ENCODE measurements around the gene SPAST.
A peak's percentile ranks its signal among the peaks of the same experiment; 100 is the strongest.
"Not testable (repeated sequence)": the region's sequence is repeated elsewhere in the genome, so short reads cannot be mapped to it uniquely, and the experiment has no call there.

The SPAST gene

GRCh38 chr2:32063310-32064020 lies at the start of gene SPAST:
Gene SPAST (plus strand): TSS chr2:32063556. CDS start chr2:32063832, 276 bp downstream.
- peak; percentile 94 to 98 (median 96) for DNase-seq (ENCODE audit: low read depth in 3 of 3)

- not testable (repeated sequence) for DNase-seq (ENCODE audit: low read depth in 3 of 3)
Observed at GRCh38 chr2:32018789-32019482, 44.4 kb upstream of the SPAST start.

GRCh38 chr2:32034198-32034887 lies 29.0 kb upstream of the SPAST start:
- DNase-seq (ENCODE audit: low read depth in 3 of 3), result not testable (repeated sequence)

- peak; percentile 77 to 87 (median 86) for DNase-seq (ENCODE audit: low read depth in 3 of 3)
Observed at GRCh38 chr2:32039447-32040219, 23.7 kb upstream of the SPAST start, which contains the start of gene DPY30. Gene DPY30 (minus strand): TSS chr2:32039805. CDS start chr2:32039456, 349 bp downstream.

- DNase-seq (ENCODE audit: low read depth in 3 of 3), result no peak
Observed at GRCh38 chr2:32043561-32043960, 19.8 kb upstream of the SPAST start.

- DNase-seq (ENCODE audit: low read depth in 3 of 3), result no peak
Observed at GRCh38 chr2:32051836-32052439, 11.4 kb upstream of the SPAST start.

- not testable (repeated sequence) for DNase-seq (ENCODE audit: low read depth in 3 of 3)
Observed at GRCh38 chr2:32054583-32054982, 8.8 kb upstream of the SPAST start.

- DNase-seq (ENCODE audit: low read depth in 3 of 3), result no peak
Observed at GRCh38 chr2:32058130-32058529, 5.2 kb upstream of the SPAST start.

- DNase-seq (ENCODE audit: low read depth in 3 of 3), result no peak
Observed at GRCh38 chr2:32060266-32060665, 3.1 kb upstream of the SPAST start.

- DNase-seq (ENCODE audit: low read depth in 3 of 3), result no peak
Observed at GRCh38 chr2:32061430-32061829, 1.9 kb upstream of the SPAST start.

GRCh38 chr2:32061973-32062861 lies 1.1 kb upstream of the SPAST start:
- DNase-seq (ENCODE audit: low read depth in 3 of 3), result no peak

GRCh38 chr2:32064021-32064601 lies 755 bp downstream of the SPAST start:
- peak in 1 of 3 donors; percentile 12 for DNase-seq (ENCODE audit: low read depth in 3 of 3)

- DNase-seq (ENCODE audit: low read depth in 3 of 3), result no peak
Observed at GRCh38 chr2:32064713-32065112, 1.4 kb downstream of the SPAST start.

GRCh38 chr2:32067549-32067948 lies 4.2 kb downstream of the SPAST start:
- no peak for DNase-seq (ENCODE audit: low read depth in 3 of 3)

GRCh38 chr2:32074134-32074506 lies 10.8 kb downstream of the SPAST start:
- no peak for DNase-seq (ENCODE audit: low read depth in 3 of 3)

GRCh38 chr2:32095671-32096070 lies 32.3 kb downstream of the SPAST start:
- no peak for DNase-seq (ENCODE audit: low read depth in 3 of 3)

- no peak for DNase-seq (ENCODE audit: low read depth in 3 of 3)
Observed at GRCh38 chr2:32108111-32108510, 44.8 kb downstream of the SPAST start.

- DNase-seq (ENCODE audit: low read depth in 3 of 3), result no peak
Observed at GRCh38 chr2:32118055-32118454, 54.7 kb downstream of the SPAST start.

- no peak for DNase-seq (ENCODE audit: low read depth in 3 of 3)
Observed at GRCh38 chr2:32119161-32119560, 55.8 kb downstream of the SPAST start.

GRCh38 chr2:32124660-32125059 lies 61.3 kb downstream of the SPAST start:
- no peak for DNase-seq (ENCODE audit: low read depth in 3 of 3)

All from stimulated activated CD4-positive, alpha-beta T cell treated with anti-CD3 and anti-CD28 coated beads, TNF-alpha, amount 100 ng/mL, for 48 hours (primary cell).